GM21360 (cell line): Measurements from ENCODE around the gene LRG1.

ENCODE experiments used
- ATAC-seq: cut with Tn5 transposase; IDR thresholded peaks from one replicate; pipeline ENCODE4 v1.9.1; 2021; ENCODE audit warnings: mild to moderate bottlenecking, moderate library complexity; ENCODE audit not compliant: unreplicated experiment

LRG1 gene, protein sequence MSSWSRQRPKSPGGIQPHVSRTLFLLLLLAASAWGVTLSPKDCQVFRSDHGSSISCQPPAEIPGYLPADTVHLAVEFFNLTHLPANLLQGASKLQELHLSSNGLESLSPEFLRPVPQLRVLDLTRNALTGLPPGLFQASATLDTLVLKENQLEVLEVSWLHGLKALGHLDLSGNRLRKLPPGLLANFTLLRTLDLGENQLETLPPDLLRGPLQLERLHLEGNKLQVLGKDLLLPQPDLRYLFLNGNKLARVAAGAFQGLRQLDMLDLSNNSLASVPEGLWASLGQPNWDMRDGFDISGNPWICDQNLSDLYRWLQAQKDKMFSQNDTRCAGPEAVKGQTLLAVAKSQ

GRCh38 chr19:4539693-4540581 lies at the start of gene LRG1:
TSS of gene LRG1 (minus strand) at chr19:4540036. CDS start at chr19:4540013, 23 bp downstream.
- ATAC-seq, result no peak

DNA sequence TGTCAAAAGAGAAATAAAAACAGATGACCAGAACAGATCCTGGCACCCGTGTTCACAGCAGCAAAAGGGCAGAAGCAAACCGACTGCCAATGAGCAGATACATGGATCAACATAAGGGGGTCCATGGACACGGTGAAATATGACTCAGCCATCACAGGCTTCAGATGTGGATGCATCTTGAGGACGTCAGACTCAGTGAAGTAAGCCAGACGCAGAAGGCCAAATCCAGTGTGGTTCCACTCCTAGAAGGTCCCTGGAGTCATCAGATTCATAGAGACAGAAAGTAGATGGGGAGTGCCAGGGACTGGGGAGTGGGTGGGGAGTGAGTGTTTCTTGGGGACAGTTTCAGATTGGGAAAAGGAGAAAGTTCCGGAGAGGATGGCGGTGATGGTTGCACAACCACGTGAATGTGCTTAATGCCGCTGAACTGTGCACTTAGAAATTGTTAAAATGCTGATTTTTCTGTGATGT lies 48.5 kb upstream of the LRG1 start:
- no peak for ATAC-seq

- no peak for ATAC-seq
Observed at GRCh38 chr19:4587527-4587926, 47.7 kb upstream of the LRG1 start.

DNA sequence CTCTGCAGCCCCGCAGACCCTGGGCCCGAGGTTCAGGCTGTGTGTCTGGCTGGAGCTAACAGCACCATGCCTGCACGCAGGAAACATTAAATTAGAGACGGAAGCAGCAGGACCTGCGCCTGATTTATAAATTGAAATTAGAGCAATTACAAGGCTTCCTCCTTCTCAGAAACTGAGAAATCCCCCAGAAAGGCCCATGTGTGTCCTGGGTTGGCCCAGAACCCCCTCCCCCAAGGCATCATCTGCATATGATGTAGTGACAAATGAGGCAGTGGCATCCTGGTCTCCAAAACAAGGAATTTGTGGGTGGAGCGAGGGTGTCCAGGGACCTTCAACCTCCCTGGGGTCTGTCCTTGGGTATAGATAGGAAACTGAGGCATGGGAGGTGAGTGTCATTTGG lies 46.9 kb upstream of the LRG1 start:
- ATAC-seq, result no peak

DNA sequence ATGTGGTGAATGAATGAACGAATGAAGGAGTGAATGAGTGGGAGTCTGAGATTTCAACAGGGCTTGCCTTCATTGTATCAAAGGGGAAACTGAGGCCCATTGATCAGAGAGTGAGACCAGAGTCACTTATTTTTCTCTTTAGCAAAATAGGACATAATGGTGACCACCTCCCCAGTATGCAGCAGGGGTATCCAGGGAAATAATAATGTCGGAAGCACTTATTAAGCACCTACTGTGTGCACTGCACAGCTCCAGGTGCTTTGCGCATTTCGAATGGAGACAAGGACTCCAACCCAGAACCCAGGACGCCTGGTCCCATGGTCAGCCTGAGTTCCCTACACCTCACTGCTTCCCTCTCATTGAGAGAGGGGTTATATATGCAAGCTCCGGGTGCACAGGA lies 46.4 kb upstream of the LRG1 start:
- ATAC-seq, result no peak

- ATAC-seq, result no peak
Observed at GRCh38 chr19:4585556-4585955, 45.7 kb upstream of the LRG1 start.

DNA sequence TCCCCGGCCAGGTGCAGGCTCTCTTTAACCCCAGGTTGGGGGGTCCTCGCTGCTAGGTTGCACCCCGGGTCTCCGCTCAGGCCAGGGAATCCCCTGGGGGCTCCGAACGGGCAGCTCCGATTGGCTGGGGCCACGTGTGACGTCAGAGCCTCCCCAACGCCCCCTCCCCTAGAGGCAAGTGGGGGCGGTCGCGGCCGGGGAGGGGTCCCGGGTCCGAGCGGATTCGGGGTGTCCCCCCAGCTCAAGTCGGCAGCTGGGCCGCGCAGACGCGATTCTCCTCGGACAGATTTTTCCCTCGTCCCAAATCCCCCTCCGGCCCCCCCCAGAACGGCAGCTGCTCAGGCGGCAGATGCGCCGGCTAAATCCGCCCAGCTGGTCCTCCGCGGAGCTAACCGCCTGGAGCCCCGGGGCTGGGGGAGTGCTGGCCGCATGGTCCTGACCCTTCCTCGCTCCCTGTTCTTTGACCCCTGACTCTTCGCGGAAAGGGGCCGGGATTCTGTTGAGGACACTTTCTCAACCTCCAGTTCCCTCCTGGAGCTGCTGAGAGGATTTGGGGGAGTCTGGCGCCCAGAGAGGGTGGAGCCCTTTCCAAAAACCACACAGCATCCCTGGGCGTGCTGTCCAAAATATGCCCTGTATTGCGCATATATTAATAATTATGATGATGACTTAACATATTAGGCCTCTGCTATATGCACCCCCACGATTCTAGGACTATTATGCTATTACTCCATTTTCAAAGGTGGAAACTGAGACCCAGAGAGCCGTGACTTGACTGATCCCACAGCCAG lies 45.0 kb upstream of the LRG1 start:
- ATAC-seq, result no peak

- ATAC-seq, result no peak
Observed at GRCh38 chr19:4583961-4584669, 44.3 kb upstream of the LRG1 start.

GRCh38 chr19:4582980-4583842 lies 43.4 kb upstream of the LRG1 start:
- ATAC-seq, result no peak

GRCh38 chr19:4581666-4582553 lies 42.1 kb upstream of the LRG1 start:
- ATAC-seq, result no peak

GRCh38 chr19:4580961-4581665 lies 41.3 kb upstream of the LRG1 start:
- no peak for ATAC-seq

DNA sequence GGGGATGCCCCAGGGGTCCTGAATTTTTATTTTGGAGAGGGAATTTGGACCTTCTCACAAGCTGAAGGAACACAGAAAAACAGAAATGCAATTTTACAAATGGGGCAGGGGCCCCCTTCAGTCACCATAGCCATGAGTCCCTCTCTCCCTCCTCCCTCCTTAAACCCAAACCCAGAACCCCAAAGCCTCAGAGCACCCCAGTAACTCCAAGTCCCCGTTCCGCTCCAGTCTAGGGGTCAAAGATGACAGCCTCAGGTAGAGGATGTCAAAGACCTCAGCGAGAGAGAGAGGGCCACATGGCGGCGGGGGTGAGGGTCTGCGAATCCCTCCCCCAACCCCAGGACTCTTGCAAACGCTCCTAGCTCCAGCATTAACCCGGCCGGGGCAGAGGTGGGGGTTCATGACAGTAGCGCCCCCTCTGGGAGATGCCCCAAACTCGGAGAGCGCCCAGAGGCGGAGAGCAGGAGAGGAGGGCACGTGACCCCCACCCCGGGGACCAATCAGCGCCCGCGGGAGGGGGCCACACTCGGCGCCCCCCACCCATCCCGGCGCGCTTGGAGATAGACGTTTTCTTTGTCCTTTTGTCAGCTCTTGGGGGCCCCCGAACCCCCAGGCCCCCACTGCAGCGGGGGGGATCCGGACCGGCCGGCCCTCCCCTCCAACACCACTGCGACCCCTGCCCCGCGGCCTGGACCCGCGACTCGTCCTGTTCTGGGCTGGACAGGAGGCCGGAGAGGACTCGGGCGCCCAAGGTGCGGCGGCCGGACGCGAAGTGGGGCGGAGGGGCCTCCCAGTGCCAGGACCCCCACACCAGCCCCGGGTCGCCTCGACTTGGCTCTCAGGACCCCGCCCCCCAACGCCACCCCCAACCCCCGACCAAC lies 40.4 kb upstream of the LRG1 start:
- ATAC-seq, result no peak

- no peak for ATAC-seq
Observed at GRCh38 chr19:4579389-4579788, 39.6 kb upstream of the LRG1 start.

GRCh38 chr19:4578552-4579248 lies 38.9 kb upstream of the LRG1 start:
- no peak for ATAC-seq

DNA sequence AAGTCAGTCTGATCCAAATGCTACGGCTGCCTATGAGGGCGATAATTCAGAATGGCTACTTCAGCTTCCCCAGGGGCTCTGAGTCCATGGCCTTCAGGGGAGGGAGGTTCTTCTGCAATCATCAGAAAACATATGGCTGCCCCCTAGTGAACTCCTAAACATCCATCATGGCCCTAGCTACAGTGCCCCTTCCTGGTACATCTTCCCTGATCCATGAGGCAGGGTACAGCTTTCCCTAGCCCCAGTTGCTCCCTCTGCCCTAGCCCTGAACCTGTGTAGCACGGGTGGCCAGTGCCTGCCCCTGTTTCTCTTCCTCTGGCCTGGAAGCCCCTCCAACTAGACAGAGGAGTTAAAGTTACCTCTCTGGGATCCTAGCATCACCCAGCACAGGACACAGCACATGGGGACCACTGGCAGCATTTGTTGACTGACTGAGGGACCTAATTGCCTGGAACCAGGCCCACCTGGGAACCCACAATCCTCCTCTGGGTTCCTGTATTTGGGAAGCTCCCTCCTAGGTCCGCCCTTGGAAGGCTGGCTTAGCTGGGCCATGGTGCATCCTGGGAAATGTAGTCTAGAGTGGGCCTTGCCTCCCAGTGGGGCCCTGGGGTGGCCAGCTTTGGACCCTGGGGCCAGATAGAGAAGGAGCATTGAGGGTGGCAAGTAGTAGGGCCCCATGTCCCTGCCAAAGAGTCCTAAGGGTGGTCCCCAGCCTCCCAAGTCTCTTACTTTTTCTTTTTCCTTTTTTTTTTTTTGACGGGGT lies 37.4 kb upstream of the LRG1 start:
- no peak for ATAC-seq
